Fibroblast of villous mesenchyme (primary cell): ENCODE results near the gene KIAA0930. TPM values are rescaled to one million over a fixed set of nuclear protein-coding genes. Genes with fewer than 3 reads are reported as not detected.

Source experiments
- DNase-seq: peaks from one replicate; pipeline ENCODE4 v3.0.0-alpha.2; 2010; ENCODE audit warnings: low read depth
- H3K4me3 ChIP-seq: 2 replicates; pipeline ENCODE4 v1.5.1; 2011; ENCODE audit warnings: low read depth, mild to moderate bottlenecking, low read length
- CTCF ChIP-seq: IDR thresholded peaks from 2 replicates; pipeline ENCODE4 v1.5.1; 2012; ENCODE audit warnings: low read depth, mild to moderate bottlenecking, low read length; ENCODE audit not compliant: insufficient read depth
- total RNA-seq: library from RNA; depleted of rRNA; stranded (reverse); fragments of >200 nt; gene quantifications from 2 replicates; pipeline ENCODE4 v1.2.3, GENCODE V29; 2012

The KIAA0930 gene
- total RNA-seq, 1 donor = 44.5 TPM

- H3K4me3 ChIP-seq = no peak overlapping the region
- no peak for DNase-seq
- TF ChIP-seq CTCF = no peak
These were observed 35.9 kb downstream of the KIAA0930 start for GRCh38 chr22:45204819-45205218.

- H3K4me3 ChIP-seq = no peak overlapping the region
- TF ChIP-seq CTCF = no peak
- no peak for DNase-seq
These were observed 36.5 kb downstream of the KIAA0930 start for GRCh38 chr22:45204241-45204640.

GRCh38 chr22:45203150-45203951, 37.3 kb downstream of the KIAA0930 start:
- no peak for DNase-seq
- no peak for TF ChIP-seq CTCF

GRCh38 chr22:45202333-45203149, 38.2 kb downstream of the KIAA0930 start:
- DNase-seq = peak; percentile 55
- H3K4me3 ChIP-seq = no peak overlapping the region

More at GRCh38 chr22:45203150-45203951, 37.3 kb downstream of the KIAA0930 start:
- H3K4me3 ChIP-seq = no peak overlapping the region

GRCh38 chr22:45201678-45202332, 38.9 kb downstream of the KIAA0930 start:
- TF ChIP-seq CTCF = no peak
- no peak overlapping the region for H3K4me3 ChIP-seq
- peak; percentile 99 for DNase-seq

More at GRCh38 chr22:45202333-45203149, 38.2 kb downstream of the KIAA0930 start:
- TF ChIP-seq CTCF = no peak

GRCh38 chr22:45200860-45201511, 39.7 kb downstream of the KIAA0930 start:
- H3K4me3 ChIP-seq = peak overlapping the region; percentile 26
- DNase-seq = peak; percentile 94
- TF ChIP-seq CTCF = no peak
